ENCODE measurements around the gene HSPA6. TPM values are rescaled to one million over a fixed set of nuclear protein-coding genes. Genes with fewer than 3 reads are reported as not detected.
"Not testable (repeated sequence)": the region's sequence is repeated elsewhere in the genome, so short reads cannot be mapped to it uniquely, and the experiment has no call there.

HSPA6 gene
- total RNA-seq (2021; ENCODE audit: unreplicated experiment) (0.44 TPM), Bru-seq, nascent RNA (not detected), BruChase-seq, experiment 1, labeled RNA remaining after a 2-hour chase (percentile 32 among the genes with signal in this experiment), BruChase-seq, experiment 2, labeled RNA remaining after a 6-hour chase (percentile 18 among the genes with signal in this experiment)
- 0.42 TPM for polyA plus RNA-seq (2012; ENCODE audit: insufficient read length)
- long read RNA-seq, partial matches to known transcripts, result 0 of 2 reads
- long read RNA-seq, other reads (novel, unspliced or antisense), result 0 of 2 reads

DNA sequence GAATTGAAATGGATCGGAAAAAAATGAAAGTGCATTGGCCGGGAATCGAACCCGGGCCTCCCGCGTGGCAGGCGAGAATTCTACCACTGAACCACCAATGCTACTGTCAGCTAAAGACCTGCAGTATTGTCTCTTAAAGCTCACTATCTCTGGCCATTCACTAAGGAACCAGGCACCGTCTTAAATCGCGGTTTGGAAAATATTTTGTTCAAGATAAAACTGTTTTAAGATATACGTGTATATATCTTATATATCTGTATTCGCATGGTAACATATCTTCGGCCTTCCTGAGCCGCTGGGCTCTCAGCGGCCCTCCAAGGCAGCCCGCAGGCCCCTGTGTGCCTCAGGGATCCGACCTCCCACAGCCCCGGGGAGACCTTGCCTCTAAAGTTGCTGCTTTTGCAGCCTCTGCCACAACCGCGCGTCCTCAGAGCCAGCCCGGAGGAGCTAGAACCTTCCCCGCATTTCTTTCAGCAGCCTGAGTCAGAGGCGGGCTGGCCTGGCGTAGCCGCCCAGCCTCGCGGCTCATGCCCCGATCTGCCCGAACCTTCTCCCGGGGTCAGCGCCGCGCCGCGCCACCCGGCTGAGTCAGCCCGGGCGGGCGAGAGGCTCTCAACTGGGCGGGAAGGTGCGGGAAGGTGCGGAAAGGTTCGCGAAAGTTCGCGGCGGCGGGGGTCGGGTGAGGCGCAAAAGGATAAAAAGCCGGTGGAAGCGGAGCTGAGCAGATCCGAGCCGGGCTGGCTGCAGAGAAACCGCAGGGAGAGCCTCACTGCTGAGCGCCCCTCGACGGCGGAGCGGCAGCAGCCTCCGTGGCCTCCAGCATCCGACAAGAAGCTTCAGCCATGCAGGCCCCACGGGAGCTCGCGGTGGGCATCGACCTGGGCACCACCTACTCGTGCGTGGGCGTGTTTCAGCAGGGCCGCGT, at the start of gene HSPA6:
Gene HSPA6 (plus strand): TSS at position 724 of the 925 bp plus-strand sequence. CDS start 119 bp downstream, at position 843.
- POLR2A ChIA-PET, result interaction anchor here (0.6 kb wide), 1 partner anchor 21 kb away, joined by 3 read pairs; no protein-coding TSS in a partner anchor
- in situ Hi-C loops (cut with HindIII; ENCODE audit: low pct_unique_long_range_greater_than_20kb, low sequenced_read_pairs); H3K4me1 ChIP-seq (ENCODE audit: control insufficient read depth, insufficient read depth, low read length); H3K9me3 ChIP-seq (ENCODE audit: control insufficient read depth, insufficient read depth, low read depth, low read length); H3K27me3 ChIP-seq (ENCODE audit: control insufficient read depth, insufficient read depth, low read length); H3K36me3 ChIP-seq (ENCODE audit: control insufficient read depth, insufficient read depth, low read length); CTCF ChIA-PET; BruUV-seq (replicated peaks); DNase-seq (ENCODE audit: low read depth, low spot score); intact Hi-C loops (cut with micrococcal nuclease; ENCODE audit: unreplicated experiment): not testable (repeated sequence)
- peak within 1 kb of the TSS; percentile 72 to 78 for H3K4me3 ChIP-seq (ENCODE audit: low read depth in 2 of 2, low read length in 2 of 2)
- peak; percentile 91 for ATAC-seq
- H3K27ac ChIP-seq (ENCODE audit: low read length), result peak within 1 kb of the TSS; percentile 57

- H3K27ac ChIP-seq (ENCODE audit: low read length); H3K4me1 ChIP-seq (ENCODE audit: control insufficient read depth, insufficient read depth, low read length); POLR2A ChIA-PET; intact Hi-C loops (cut with micrococcal nuclease; ENCODE audit: unreplicated experiment); CTCF ChIA-PET; in situ Hi-C loops (cut with HindIII; ENCODE audit: low pct_unique_long_range_greater_than_20kb, low sequenced_read_pairs); DNase-seq (ENCODE audit: low read depth, low spot score); BruUV-seq (replicated peaks); ATAC-seq; H3K36me3 ChIP-seq (ENCODE audit: control insufficient read depth, insufficient read depth, low read length); H3K27me3 ChIP-seq (ENCODE audit: control insufficient read depth, insufficient read depth, low read length); H3K9me3 ChIP-seq (ENCODE audit: control insufficient read depth, insufficient read depth, low read depth, low read length); H3K4me3 ChIP-seq (ENCODE audit: low read depth in 2 of 2, low read length in 2 of 2): not testable (repeated sequence)
These were observed 46.6 kb upstream of the HSPA6 start for GRCh38 chr1:161477711-161478110.

- no peak for TF ChIP-seq SIN3A (IDR thresholded peaks at IDR 0.05; ENCODE audit: borderline replicate concordance, insufficient read depth, low read depth, low read length)
- ATAC-seq (no peak), DNase-seq (ENCODE audit: low read depth, low spot score) (no peak)
- Histone ChIP-seq H3K27me3 (ENCODE audit: control insufficient read depth, insufficient read depth, low read length) (peaks cover 8% of the 10 kb centered on the region), H3K4me1 (ENCODE audit: control insufficient read depth, insufficient read depth, low read length) (no peaks in the 10 kb centered on the region; the same call in 1 of the 2 replicates), H3K36me3 (ENCODE audit: control insufficient read depth, insufficient read depth, low read length) (no peaks in the 10 kb centered on the region), H3K27ac (ENCODE audit: low read length) (no peak overlapping the region), H3K9me3 (ENCODE audit: control insufficient read depth, insufficient read depth, low read depth, low read length) (no peaks in the 10 kb centered on the region), H3K4me3 (ENCODE audit: low read depth in 2 of 2, low read length in 2 of 2) (no peak overlapping the region)
- intact Hi-C loops (cut with micrococcal nuclease; ENCODE audit: unreplicated experiment), result no loop called here
- no TSS peak for BruUV-seq (replicated peaks)
- in situ Hi-C loops (cut with HindIII; ENCODE audit: low pct_unique_long_range_greater_than_20kb, low sequenced_read_pairs), result no loop called here
- ChIA-PET POLR2A (no interaction called here), CTCF (no interaction called here)
These were observed 45.4 kb upstream of the HSPA6 start for GRCh38 chr1:161478985-161479384.

- in situ Hi-C loops (cut with HindIII; ENCODE audit: low pct_unique_long_range_greater_than_20kb, low sequenced_read_pairs) (no loop called here), intact Hi-C loops (cut with micrococcal nuclease; ENCODE audit: unreplicated experiment) (loop anchor here (10.0 kb wide), 1 partner anchor 264 kb away; the partner anchor contains the start of gene DUSP12)
- ChIA-PET POLR2A (no interaction called here), CTCF (no interaction called here)
- H3K27ac ChIP-seq (ENCODE audit: low read length), result no peak overlapping the region
- no TSS peak for BruUV-seq (replicated peaks)
- H3K4me1 ChIP-seq (ENCODE audit: control insufficient read depth, insufficient read depth, low read length), result no peaks in the 10 kb centered on the region; the same call in 1 of the 2 replicates
- no peaks in the 10 kb centered on the region for H3K36me3 ChIP-seq (ENCODE audit: control insufficient read depth, insufficient read depth, low read length)
- DNase-seq (ENCODE audit: low read depth, low spot score) (peak; percentile 54), ATAC-seq (peak; percentile 86)
- TF ChIP-seq TCF7L2 (IDR thresholded peaks at IDR 0.05; ENCODE audit: low read depth, low read length), result peak; percentile 51; the same call in 1 of the 2 replicates
- TF ChIP-seq CTCF (IDR thresholded peaks at IDR 0.05), result no peak
- H3K9me3 ChIP-seq (ENCODE audit: control insufficient read depth, insufficient read depth, low read depth, low read length), result no peaks in the 10 kb centered on the region
- peaks cover 8% of the 10 kb centered on the region for H3K27me3 ChIP-seq (ENCODE audit: control insufficient read depth, insufficient read depth, low read length)
- H3K4me3 ChIP-seq (ENCODE audit: low read depth in 2 of 2, low read length in 2 of 2), result no peak overlapping the region; a peak in 1 of 4 replicates
These were observed 43.8 kb upstream of the HSPA6 start for GRCh38 chr1:161480381-161481035.

All from Panc1 (cell line).